GM19239 (cell line): ENCODE data around the gene ALDH3B2.
"Not testable (repeated sequence)": the region's sequence is repeated elsewhere in the genome, so short reads cannot be mapped to it uniquely, and the experiment has no call there.

Experiments
- DNase-seq: peaks from one replicate; pipeline ENCODE4 v3.0.0; 2011; ENCODE audit warnings: low spot score; ENCODE audit not compliant: insufficient read length
- FAIRE-seq: peaks from 2 replicates; lab custom pipeline; 2011; peaks lifted over from hg19 to GRCh38; lab: Jason Lieb, UNC

Gene ALDH3B2

GRCh38 chr11:67663532-67664212, 10.8 kb downstream of the ALDH3B2 start:
- no peak for FAIRE-seq

GRCh38 chr11:67662835-67663531, 11.4 kb downstream of the ALDH3B2 start:
- FAIRE-seq = no peak
- no peak for DNase-seq

More at GRCh38 chr11:67663532-67664212, 10.8 kb downstream of the ALDH3B2 start:
- no peak for DNase-seq

- DNase-seq (no peak), FAIRE-seq (no peak)
These were observed 12.1 kb downstream of the ALDH3B2 start for GRCh38 chr11:67662142-67662834.

- not testable (repeated sequence) for FAIRE-seq
These were observed 13.7 kb downstream of the ALDH3B2 start for GRCh38 chr11:67660752-67661151.

GRCh38 chr11:67659651-67660165, 14.7 kb downstream of the ALDH3B2 start:
- DNase-seq, FAIRE-seq: not testable (repeated sequence)

More at GRCh38 chr11:67660752-67661151, 13.7 kb downstream of the ALDH3B2 start:
- DNase-seq = not testable (repeated sequence)

GRCh38 chr11:67657300-67657699, 17.1 kb downstream of the ALDH3B2 start:
- peak; percentile 79 for FAIRE-seq
- DNase-seq = no peak

GRCh38 chr11:67656278-67656922, 18.0 kb downstream of the ALDH3B2 start:
- no peak for DNase-seq
- FAIRE-seq = no peak

GRCh38 chr11:67654225-67654624, 20.2 kb downstream of the ALDH3B2 start:
- no peak for FAIRE-seq
- no peak for DNase-seq

- DNase-seq = no peak
- FAIRE-seq = no peak
These were observed 21.2 kb downstream of the ALDH3B2 start for GRCh38 chr11:67652965-67653845.

GRCh38 chr11:67651976-67652781, 22.2 kb downstream of the ALDH3B2 start:
- DNase-seq (no peak), FAIRE-seq (peak; percentile 21)

- DNase-seq (no peak), FAIRE-seq (peak; percentile 56)
These were observed 24.6 kb downstream of the ALDH3B2 start for GRCh38 chr11:67649634-67650510.

GRCh38 chr11:67648796-67649613, 25.4 kb downstream of the ALDH3B2 start:
- DNase-seq (no peak), FAIRE-seq (peak; percentile 71)

GRCh38 chr11:67648140-67648795, 26.2 kb downstream of the ALDH3B2 start:
- peak; percentile 67 for DNase-seq
- FAIRE-seq = peak; percentile 96

GRCh38 chr11:67647471-67647870, 27.0 kb downstream of the ALDH3B2 start:
- FAIRE-seq (no peak), DNase-seq (no peak)

GRCh38 chr11:67646535-67647336, 27.7 kb downstream of the ALDH3B2 start:
- DNase-seq (no peak), FAIRE-seq (peak; percentile 91)
